Prostate gland (tissue), 2 donors: ENCODE measurements around the gene STK38. TPM values are rescaled to one million over a fixed set of nuclear protein-coding genes. Genes with fewer than 3 reads are reported as not detected.

Source experiments
- DNase-seq: peaks from one replicate; pipeline ENCODE4 v3.0.0-alpha.2; 2019; ENCODE audit warnings: low spot score
- H3K27ac ChIP-seq, 2 donors: fragments of 200-600 bp; sonication (generic); 2 replicates each; pipeline ENCODE4 v1.5.1; 2017 to 2019
- H3K27me3 ChIP-seq: fragments of 200-600 bp; sonication (generic); replicated peaks from 2 replicates; pipeline ENCODE4 v1.5.1; 2019; ENCODE audit not compliant: insufficient read depth
- H3K36me3 ChIP-seq, 2 donors: fragments of 200-600 bp; sonication (generic); 1 replicate in 1 of 2; 2 replicates in 1 of 2; pipeline versions ENCODE4 v1.5.1 to v1.8.1; 2017 to 2019
- H3K4me1 ChIP-seq: fragments of 200-600 bp; sonication (generic); replicated peaks from 2 replicates; pipeline ENCODE4 v1.5.1; 2019
- H3K4me3 ChIP-seq, 2 donors: fragments of 200-600 bp; sonication (generic); 2 replicates each; pipeline ENCODE4 v1.5.1; 2017 to 2019
- H3K9me3 ChIP-seq: fragments of 200-600 bp; sonication (generic); 2 replicates; pipeline ENCODE4 v1.5.1; 2017
- CTCF ChIP-seq, 4 experiments: fragments of 200-600 bp in 2 of 4; fragments of 450-650 bp in 2 of 4; sonication (generic) in 2 of 4; IDR thresholded peaks; 1 replicate in 3 of 4; 2 replicates in 1 of 4; pipeline ENCODE4 v1.5.1; 2016 to 2019; ENCODE audit warnings: antibody characterized with exemption in 4 of 4, mild to moderate bottlenecking in 2 of 4, moderate library complexity in 2 of 4
- POLR2A ChIP-seq: fragments of 450-650 bp; IDR thresholded peaks from one replicate; pipeline ENCODE4 v1.6.1; 2016; ENCODE audit warnings: antibody characterized with exemption, mild to moderate bottlenecking
- POLR2AphosphoS5 ChIP-seq: sonication (generic); formaldehyde crosslinking; IDR thresholded peaks from one replicate; pipeline ENCODE4 v1.6.1; 2017; ENCODE audit warnings: antibody characterized with exemption
- WGBS: methylation state at CpG from one replicate; pipeline ENCODE4 v1.1.5; 2018; 5-methylcytosine and 5-hydroxymethylcytosine counted together
- intact Hi-C: fragments of 100-400 bp; cut with DNase I; formaldehyde crosslinking; loops from one replicate; pipeline ENCODE4 v1.14.2; 2022
- total RNA-seq, 2 donors: library from RNA; depleted of rRNA; stranded (reverse); fragments of >200 nt; gene quantifications; one replicate each; pipeline ENCODE4 v1.1.0, GENCODE V29; 2016

The STK38 gene
- total RNA-seq, 2 donors from 2014 or later: 16.5 to 17.7 TPM

- Histone ChIP-seq H3K4me3 (no peak overlapping the region), H3K27me3 (no peaks in the 10 kb centered on the region), H3K27ac (no peak overlapping the region), H3K4me1 (no peaks in the 10 kb centered on the region), H3K9me3 (no peaks in the 10 kb centered on the region), H3K36me3 (peaks cover 0 to 5% of the 10 kb centered on the region in 2 donors)
- TF ChIP-seq POLR2AphosphoS5: no peak
- intact Hi-C loops: no loop called here
- DNase-seq: no peak
- 93% methylated on average over 3 of the region's 3 CpGs for WGBS
Measured at GRCh38 chr6:36469946-36470345, 77.3 kb downstream of the STK38 start.

GRCh38 chr6:36469148-36469661 lies 78.1 kb downstream of the STK38 start:
- intact Hi-C loops: no loop called here
- TF ChIP-seq CTCF (IDR thresholded peaks at IDR 0.05): no peak
- Histone ChIP-seq H3K27me3 (no peaks in the 10 kb centered on the region), H3K36me3 (peaks cover 0 to 5% of the 10 kb centered on the region in 2 donors), H3K9me3 (no peaks in the 10 kb centered on the region), H3K4me3 (no peak overlapping the region), H3K4me1 (no peaks in the 10 kb centered on the region), H3K27ac (no peak overlapping the region)
- no peak for DNase-seq
- WGBS: 86% methylated on average over 6 of the region's 6 CpGs

- Histone ChIP-seq H3K9me3 (no peaks in the 10 kb centered on the region), H3K36me3 (peaks cover 0 to 5% of the 10 kb centered on the region in 2 donors), H3K4me1 (no peaks in the 10 kb centered on the region), H3K27me3 (no peaks in the 10 kb centered on the region), H3K27ac (no peak overlapping the region), H3K4me3 (no peak overlapping the region)
- WGBS: 98% methylated on average over 3 of the region's 3 CpGs
- DNase-seq: no peak
- TF ChIP-seq POLR2A (no peak), POLR2AphosphoS5 (no peak), CTCF (IDR thresholded peaks at IDR 0.05) (no peak)
- intact Hi-C loops: no loop called here
Measured at GRCh38 chr6:36467625-36468024, 79.7 kb downstream of the STK38 start.

GRCh38 chr6:36464233-36464632 lies 83.0 kb downstream of the STK38 start:
- TF ChIP-seq POLR2AphosphoS5: no peak
- TF ChIP-seq POLR2A: no peak
- no peak for TF ChIP-seq CTCF (IDR thresholded peaks at IDR 0.05)
- H3K27ac ChIP-seq: no peak overlapping the region
- H3K36me3 ChIP-seq: no peaks in the 10 kb centered on the region
- intact Hi-C loops: no loop called here
- 88% methylated on average over 1 of the region's 1 CpG for WGBS
- H3K4me1 ChIP-seq: no peaks in the 10 kb centered on the region
- H3K9me3 ChIP-seq: no peaks in the 10 kb centered on the region
- no peak overlapping the region for H3K4me3 ChIP-seq
- no peaks in the 10 kb centered on the region for H3K27me3 ChIP-seq
- DNase-seq: no peak

GRCh38 chr6:36463676-36464075 lies 83.6 kb downstream of the STK38 start:
- no peaks in the 10 kb centered on the region for H3K9me3 ChIP-seq
- 43% methylated on average over 1 of the region's 1 CpG for WGBS
- no peak overlapping the region for H3K4me3 ChIP-seq
- H3K27ac ChIP-seq: no peak overlapping the region
- intact Hi-C loops: no loop called here
- DNase-seq: no peak
- H3K36me3 ChIP-seq: no peaks in the 10 kb centered on the region
- TF ChIP-seq POLR2A: no peak
- TF ChIP-seq POLR2AphosphoS5: no peak
- TF ChIP-seq CTCF (IDR thresholded peaks at IDR 0.05): no peak
- H3K4me1 ChIP-seq: no peaks in the 10 kb centered on the region
- H3K27me3 ChIP-seq: no peaks in the 10 kb centered on the region
